AG10803 (cell line): ENCODE data around the gene MPZL3.
"Not testable (repeated sequence)": the region's sequence is repeated elsewhere in the genome, so short reads cannot be mapped to it uniquely, and the experiment has no call there.

ENCODE experiments used
- DNase-seq: peaks from one replicate; pipeline ENCODE4 v3.0.0; 2010; ENCODE audit warnings: low read depth
- H3K4me3 ChIP-seq: 2 replicates; pipeline ENCODE4 v1.5.1; 2011; ENCODE audit warnings: mild to moderate bottlenecking, low read length, control low read depth
- CTCF ChIP-seq: conservative IDR thresholded peaks from 2 replicates; pipeline ENCODE4 v1.5.1; 2011; ENCODE audit warnings: mild to moderate bottlenecking, low read length, control low read depth, inconsistent platforms

Gene MPZL3

GRCh38 chr11:118184784-118185579, 67.2 kb downstream of the MPZL3 start:
- DNase-seq, result no peak
- no peak overlapping the region for H3K4me3 ChIP-seq

GRCh38 chr11:118183691-118184090, 68.5 kb downstream of the MPZL3 start:
- not testable (repeated sequence) for H3K4me3 ChIP-seq, DNase-seq

More at GRCh38 chr11:118184784-118185579, 67.2 kb downstream of the MPZL3 start:
- TF ChIP-seq CTCF, result no peak

GRCh38 chr11:118180300-118180703, 71.9 kb downstream of the MPZL3 start:
- peak; percentile 26 for DNase-seq

GRCh38 chr11:118176778-118177134, 75.4 kb downstream of the MPZL3 start:
- H3K4me3 ChIP-seq, result no peak overlapping the region
- no peak for TF ChIP-seq CTCF
- no peak for DNase-seq

More at GRCh38 chr11:118180300-118180703, 71.9 kb downstream of the MPZL3 start:
- H3K4me3 ChIP-seq, result no peak overlapping the region
- TF ChIP-seq CTCF, result no peak
